ENCODE measurements around the gene ATP1A3.

The ATP1A3 gene

GRCh38 chr19:41987141-41987860 is 6.7 kb downstream of the ATP1A3 start:
- DNase-seq (ENCODE audit: low read depth, low spot score) = no peak

DNA sequence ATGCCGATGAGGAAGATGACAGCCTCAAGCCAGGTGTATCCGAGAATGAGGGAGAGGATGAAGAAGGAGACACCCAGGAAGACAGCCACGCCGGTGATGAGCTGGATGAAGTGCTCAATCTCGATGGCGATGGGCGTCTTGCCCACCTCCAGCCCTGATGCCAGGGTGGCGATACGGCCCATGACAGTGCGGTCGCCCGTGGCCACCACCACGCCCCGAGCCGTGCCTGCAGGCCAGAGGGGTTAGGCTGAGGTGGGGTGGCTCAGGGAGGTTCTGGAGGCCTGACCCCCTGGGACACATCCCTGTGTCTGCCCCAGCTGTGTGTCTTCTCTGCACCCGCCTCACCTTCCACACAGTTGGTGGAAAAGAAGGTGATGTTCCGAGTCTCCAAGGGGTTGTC is 9.1 kb downstream of the ATP1A3 start:
- no peak for DNase-seq (ENCODE audit: low read depth, low spot score)

- no peak for DNase-seq (ENCODE audit: low read depth, low spot score)
Observed at GRCh38 chr19:41981724-41982123, 12.3 kb downstream of the ATP1A3 start.

GRCh38 chr19:41978470-41978869 is 15.6 kb downstream of the ATP1A3 start:
- DNase-seq (ENCODE audit: low read depth, low spot score) = no peak

GRCh38 chr19:41977916-41978315 is 16.1 kb downstream of the ATP1A3 start:
- no peak for DNase-seq (ENCODE audit: low read depth, low spot score)

DNA sequence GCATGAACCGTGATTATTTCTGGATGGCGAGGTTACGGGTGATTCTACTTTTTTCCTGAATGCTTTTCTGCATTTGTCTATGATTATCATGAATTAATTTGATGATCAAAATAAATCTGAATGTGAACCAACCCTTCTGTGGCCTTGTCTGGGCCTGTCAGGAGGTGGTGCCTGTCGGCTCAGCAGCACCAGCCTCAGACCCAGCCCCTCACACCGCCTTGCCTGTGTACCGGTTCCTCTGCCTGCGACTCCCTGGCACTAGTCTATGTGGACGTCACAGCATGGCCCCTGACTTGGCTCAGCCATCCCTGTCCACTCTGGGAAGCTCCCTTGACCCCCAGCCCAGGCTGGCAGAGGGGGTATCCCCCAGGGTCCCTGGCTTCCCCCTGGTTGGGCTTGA is 19.4 kb downstream of the ATP1A3 start:
- DNase-seq (ENCODE audit: low read depth, low spot score) = no peak

GRCh38 chr19:41971363-41971762 is 22.7 kb downstream of the ATP1A3 start:
- no peak for DNase-seq (ENCODE audit: low read depth, low spot score)

- DNase-seq (ENCODE audit: low read depth, low spot score) = no peak
Observed at GRCh38 chr19:41969772-41970458, 24.1 kb downstream of the ATP1A3 start.

DNA sequence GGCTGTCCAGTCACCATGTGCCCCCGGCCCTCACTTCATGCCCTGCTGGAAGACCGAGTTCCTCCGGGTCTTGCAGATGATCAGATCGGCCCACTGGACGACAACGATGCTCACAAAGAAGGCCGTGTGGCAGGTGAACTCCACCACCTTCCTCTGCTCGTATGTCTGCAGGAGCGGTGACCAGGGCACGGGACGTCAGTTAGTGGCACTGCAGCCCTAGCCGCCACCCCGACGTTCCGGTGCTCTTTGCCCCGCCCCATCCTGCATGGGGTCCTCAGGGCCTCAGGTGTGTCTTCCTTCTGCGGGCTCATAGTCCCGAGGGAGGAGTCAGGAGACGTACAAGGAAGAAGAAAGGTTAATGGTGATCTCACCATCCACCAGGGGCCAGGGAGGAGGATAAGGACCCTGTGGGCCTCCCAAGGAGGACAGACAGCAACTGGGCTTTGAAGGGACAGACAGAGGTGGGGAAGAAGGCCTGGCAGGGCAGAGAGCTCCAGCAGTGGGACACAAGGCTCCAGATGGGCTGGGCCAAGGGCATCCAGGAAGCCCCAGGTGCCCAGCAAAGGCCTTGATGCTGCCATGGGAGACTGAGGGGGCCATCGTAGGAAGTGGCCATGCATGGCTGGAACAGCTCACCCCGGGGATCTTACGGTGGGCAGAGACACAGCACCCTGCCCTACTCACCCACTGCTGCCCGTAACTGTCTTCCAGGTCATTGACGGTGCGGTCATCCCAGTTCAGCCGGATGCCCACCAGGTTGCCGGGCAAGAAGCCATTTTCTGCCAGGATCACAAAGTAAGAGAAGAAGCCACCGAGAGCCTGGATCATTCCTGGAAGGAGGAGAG is 25.1 kb downstream of the ATP1A3 start:
- DNase-seq (ENCODE audit: low read depth, low spot score) = no peak

DNA sequence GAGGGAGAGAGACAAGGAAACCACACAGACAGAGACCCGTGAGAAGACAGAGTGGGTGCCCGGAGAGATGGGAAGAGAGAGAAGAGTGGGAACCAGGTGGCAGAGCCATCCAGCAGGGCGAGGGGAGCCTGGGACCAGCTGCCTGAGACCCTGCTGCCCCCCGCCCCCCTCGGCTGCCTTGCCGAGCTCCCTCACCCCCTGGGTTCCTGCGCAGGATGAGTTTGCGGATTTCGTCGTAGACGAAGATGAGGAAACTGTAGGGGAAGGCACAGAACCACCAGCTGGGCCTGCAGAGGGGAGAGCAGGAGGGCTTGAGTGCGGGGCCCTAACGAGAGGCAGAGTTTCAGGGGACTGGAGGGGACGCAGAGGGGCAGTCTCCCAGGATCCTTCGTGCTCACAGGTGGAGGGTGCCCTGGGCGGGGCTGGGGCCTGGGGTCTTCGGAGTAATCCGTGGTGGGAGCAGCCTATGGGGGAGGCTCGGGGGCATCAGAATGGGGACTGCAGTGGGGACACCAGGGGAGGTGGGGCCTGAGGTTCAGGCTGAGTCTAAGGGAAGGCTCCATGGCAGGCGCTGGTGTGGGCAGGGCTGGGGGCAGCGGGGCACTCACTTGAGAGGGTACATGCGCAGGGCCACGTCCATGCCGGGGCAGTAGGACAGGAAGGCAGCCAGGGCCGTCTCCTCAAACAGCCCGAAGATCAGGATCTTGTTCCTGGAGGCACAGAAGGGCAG is 26.8 kb downstream of the ATP1A3 start:
- DNase-seq (ENCODE audit: low read depth, low spot score) = no peak

- DNase-seq (ENCODE audit: low read depth, low spot score) = no peak
Observed at GRCh38 chr19:41965106-41965505, 28.9 kb downstream of the ATP1A3 start.

GRCh38 chr19:41960973-41961372 is 33.1 kb downstream of the ATP1A3 start:
- no peak for DNase-seq (ENCODE audit: low read depth, low spot score)

GRCh38 chr19:41959056-41960053 is 34.7 kb downstream of the ATP1A3 start, which contains the start of gene RABAC1:
Gene RABAC1, minus strand, starts transcription at chr19:41959321. Its CDS starts 29 bp downstream, at chr19:41959292.
- peak; percentile 68 for DNase-seq (ENCODE audit: low read depth, low spot score)

GRCh38 chr19:41958367-41959055 is 35.5 kb downstream of the ATP1A3 start:
- peak; percentile 36 for DNase-seq (ENCODE audit: low read depth, low spot score)

- DNase-seq (ENCODE audit: low read depth, low spot score) = peak; percentile 51
Observed at GRCh38 chr19:41957838-41958366, 36.1 kb downstream of the ATP1A3 start.

- DNase-seq (ENCODE audit: low read depth, low spot score) = no peak
Observed at GRCh38 chr19:41957161-41957837, 36.7 kb downstream of the ATP1A3 start.

GRCh38 chr19:41956621-41957020 is 37.4 kb downstream of the ATP1A3 start:
- DNase-seq (ENCODE audit: low read depth, low spot score) = no peak

- no peak for DNase-seq (ENCODE audit: low read depth, low spot score)
Observed at GRCh38 chr19:41955521-41955920, 38.5 kb downstream of the ATP1A3 start.

DNA sequence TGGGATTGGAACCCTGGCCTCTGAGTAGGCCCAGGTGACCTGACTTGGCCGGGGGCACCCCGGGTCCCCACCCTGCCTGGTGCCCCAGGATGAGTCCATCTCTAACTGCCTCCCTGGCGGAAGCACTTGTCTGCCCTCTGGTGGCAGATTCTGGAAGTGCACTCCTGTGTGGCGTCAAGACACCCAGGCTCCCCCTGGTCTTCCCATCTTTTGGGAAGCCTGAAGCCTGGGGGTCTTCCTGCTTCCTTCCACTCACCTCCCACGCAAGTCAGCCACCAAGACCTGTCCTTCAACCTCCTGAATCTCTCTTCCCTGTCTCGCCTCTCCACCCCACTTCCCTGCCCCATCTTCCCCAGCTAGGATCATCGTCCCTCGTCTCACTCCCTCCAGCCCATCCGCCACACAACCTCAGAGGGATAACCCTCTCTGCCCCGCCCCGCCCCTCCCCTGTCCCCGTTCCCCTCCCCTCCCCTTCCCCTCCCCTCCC is 42.3 kb downstream of the ATP1A3 start:
- DNase-seq (ENCODE audit: low read depth, low spot score) = no peak
